ENCODE results near the gene DPPA5.
"Not testable (repeated sequence)": the region's sequence is repeated elsewhere in the genome, so short reads cannot be mapped to it uniquely, and the experiment has no call there.

DPPA5 gene

DNA sequence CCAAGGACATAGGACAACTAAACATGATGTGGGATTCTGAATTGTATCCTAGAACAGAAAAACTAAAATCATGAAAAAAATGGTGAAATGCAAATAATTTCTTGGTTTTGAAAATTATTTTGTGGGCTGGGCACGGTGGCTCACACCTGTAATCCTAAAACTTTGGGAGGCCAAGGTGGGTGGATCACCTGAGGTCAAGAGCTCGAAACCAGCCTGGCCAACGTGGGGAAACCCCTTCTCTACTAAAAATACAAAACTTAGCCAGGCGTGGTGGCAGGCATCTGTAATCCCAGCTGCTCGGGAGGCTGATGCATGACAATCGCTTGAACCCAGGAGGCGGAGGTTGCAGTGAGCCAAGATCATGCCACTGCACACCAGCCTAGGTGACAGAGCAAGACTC lies 50.3 kb downstream of the DPPA5 start:
- DNase-seq (ENCODE audit: low read depth in 3 of 3, low spot score in 1 of 3): not testable (repeated sequence)
